Sigmoid colon (tissue), 4 donors: ENCODE results near the gene STAG1.

Experiments used
- EP300 ChIP-seq, 4 donors: sonication (generic); formaldehyde crosslinking; IDR thresholded peaks; one replicate each; pipeline ENCODE4 v1.6.1; 2017; ENCODE audit warnings: antibody characterized with exemption in 4 of 4
- POLR2A ChIP-seq, 2 donors: fragments of 450-650 bp; IDR thresholded peaks; one replicate each; pipeline ENCODE4 v1.6.1; 2016; ENCODE audit warnings: antibody characterized with exemption in 2 of 2, mild to moderate bottlenecking in 2 of 2, moderate library complexity in 2 of 2
- POLR2AphosphoS5 ChIP-seq, 4 donors: sonication (generic); formaldehyde crosslinking; IDR thresholded peaks; one replicate each; pipeline ENCODE4 v1.6.1; 2017; ENCODE audit warnings: antibody characterized with exemption in 4 of 4
- TF ChIP-seq, protein P1 (sequence below), 4 experiments: fragments of 450-650 bp in 3 of 4; fragments of 200-600 bp in 1 of 4; IDR thresholded peaks; one replicate each; pipeline ENCODE4 v1.5.1; 2016 to 2019; ENCODE audit warnings: antibody characterized with exemption in 4 of 4, mild to moderate bottlenecking in 3 of 4, moderate library complexity in 2 of 4

DNA sequence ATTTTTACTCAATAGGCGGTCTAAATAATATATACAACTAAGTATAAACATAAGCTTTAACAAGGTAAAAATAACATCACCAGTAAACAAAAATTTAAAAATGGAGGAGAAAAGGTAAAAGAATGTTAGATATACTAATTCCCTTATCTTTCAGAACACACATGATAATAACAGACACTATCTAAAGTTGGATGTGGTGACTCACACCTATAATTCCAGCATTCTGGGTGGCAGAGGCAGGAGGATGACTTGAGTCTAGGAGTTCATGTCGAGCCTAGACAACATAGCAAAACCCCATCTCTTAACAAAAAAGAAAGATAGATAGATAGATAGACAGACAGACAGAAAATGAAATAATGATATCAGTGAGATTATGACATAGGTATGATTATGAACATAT is 85.1 kb downstream of the STAG1 start:
- TF ChIP-seq POLR2A (IDR thresholded peaks at IDR 0.05): no peak
- TF ChIP-seq, protein P1, sequence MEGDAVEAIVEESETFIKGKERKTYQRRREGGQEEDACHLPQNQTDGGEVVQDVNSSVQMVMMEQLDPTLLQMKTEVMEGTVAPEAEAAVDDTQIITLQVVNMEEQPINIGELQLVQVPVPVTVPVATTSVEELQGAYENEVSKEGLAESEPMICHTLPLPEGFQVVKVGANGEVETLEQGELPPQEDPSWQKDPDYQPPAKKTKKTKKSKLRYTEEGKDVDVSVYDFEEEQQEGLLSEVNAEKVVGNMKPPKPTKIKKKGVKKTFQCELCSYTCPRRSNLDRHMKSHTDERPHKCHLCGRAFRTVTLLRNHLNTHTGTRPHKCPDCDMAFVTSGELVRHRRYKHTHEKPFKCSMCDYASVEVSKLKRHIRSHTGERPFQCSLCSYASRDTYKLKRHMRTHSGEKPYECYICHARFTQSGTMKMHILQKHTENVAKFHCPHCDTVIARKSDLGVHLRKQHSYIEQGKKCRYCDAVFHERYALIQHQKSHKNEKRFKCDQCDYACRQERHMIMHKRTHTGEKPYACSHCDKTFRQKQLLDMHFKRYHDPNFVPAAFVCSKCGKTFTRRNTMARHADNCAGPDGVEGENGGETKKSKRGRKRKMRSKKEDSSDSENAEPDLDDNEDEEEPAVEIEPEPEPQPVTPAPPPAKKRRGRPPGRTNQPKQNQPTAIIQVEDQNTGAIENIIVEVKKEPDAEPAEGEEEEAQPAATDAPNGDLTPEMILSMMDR (IDR thresholded peaks at IDR 0.05): no peak
- no peak for TF ChIP-seq EP300 (IDR thresholded peaks at IDR 0.05)
- TF ChIP-seq POLR2AphosphoS5 (IDR thresholded peaks at IDR 0.05): no peak
